NCI-H2171 (cell line): Measurements from ENCODE around the gene CPA4.

Source experiments
- DNase-seq: peaks from one replicate; lab custom pipeline; 2025; lab: John Stamatoyannopoulos, UW

CPA4 gene

DNA sequence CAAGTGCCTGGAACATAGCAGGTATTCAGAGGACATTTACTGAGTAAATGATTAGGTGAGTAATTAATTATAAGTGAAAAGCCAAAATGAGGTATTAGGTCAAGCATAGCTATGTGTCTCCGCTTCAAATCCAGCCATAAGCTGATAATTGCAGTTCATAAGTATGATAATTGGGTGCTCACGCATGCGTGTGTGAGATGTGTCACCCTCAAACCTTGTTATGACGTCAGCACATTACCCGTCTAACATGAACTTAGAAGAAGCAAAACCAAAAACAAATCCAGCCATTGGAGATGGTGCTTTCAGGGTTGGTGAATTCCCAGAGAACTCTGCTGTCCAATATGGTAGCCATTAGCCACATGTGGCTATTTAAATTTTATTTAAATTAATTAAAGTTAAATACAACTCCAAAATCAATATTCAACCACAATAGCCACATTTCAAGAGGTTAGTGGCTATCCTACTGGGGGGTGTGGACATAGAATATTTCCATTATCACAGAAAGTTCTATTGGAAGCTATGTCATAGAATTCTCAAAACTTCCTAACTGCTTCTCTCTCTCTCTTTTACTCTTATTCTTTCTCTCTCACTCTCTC, 51.4 kb downstream of the CPA4 start, which contains the start of gene CPA5:
Gene CPA5, plus strand, starts transcription at position 546 of the 596 bp plus-strand sequence. CDS start 1,670 bp downstream, outside the sequence.
- DNase-seq = no peak

DNA sequence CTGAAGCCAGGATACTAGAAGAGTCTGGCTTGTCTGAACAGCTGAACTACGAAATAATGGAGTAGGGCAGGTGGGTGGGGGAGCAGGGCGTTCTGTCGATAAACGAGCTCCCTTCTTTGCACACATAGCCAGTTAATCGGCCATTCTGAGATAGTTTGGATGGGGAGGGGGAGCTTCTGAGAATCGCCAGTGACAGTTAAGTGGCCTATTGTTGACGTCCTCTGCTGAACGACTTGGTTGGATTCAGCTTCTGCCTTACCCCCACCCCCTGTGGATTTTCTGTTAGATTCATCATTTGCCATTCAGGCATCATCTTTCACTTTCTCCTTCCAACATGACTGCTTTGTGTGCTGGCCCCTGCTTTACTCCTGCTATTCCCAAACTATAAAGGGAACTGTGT, 52.2 kb downstream of the CPA4 start:
- DNase-seq = no peak

DNA sequence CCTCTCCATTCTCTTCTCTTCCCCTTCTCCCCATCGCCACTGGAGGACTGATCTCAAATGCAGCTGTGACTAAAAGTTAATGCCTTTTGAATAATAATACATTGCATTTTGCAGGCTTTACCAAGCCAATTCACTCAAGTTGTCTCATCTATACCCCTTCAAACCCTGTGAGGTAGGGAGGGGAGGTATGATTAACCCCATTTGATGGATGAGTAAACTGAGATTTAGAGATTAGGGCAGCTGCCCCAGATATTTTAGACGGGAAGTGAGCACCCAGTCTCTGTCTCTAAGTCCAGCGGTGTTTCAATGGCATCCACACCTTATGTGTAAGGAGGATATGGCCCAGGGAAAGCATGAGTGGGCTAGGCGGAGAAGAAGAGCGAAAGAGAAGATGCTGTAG, 52.8 kb downstream of the CPA4 start:
- no peak for DNase-seq

DNA sequence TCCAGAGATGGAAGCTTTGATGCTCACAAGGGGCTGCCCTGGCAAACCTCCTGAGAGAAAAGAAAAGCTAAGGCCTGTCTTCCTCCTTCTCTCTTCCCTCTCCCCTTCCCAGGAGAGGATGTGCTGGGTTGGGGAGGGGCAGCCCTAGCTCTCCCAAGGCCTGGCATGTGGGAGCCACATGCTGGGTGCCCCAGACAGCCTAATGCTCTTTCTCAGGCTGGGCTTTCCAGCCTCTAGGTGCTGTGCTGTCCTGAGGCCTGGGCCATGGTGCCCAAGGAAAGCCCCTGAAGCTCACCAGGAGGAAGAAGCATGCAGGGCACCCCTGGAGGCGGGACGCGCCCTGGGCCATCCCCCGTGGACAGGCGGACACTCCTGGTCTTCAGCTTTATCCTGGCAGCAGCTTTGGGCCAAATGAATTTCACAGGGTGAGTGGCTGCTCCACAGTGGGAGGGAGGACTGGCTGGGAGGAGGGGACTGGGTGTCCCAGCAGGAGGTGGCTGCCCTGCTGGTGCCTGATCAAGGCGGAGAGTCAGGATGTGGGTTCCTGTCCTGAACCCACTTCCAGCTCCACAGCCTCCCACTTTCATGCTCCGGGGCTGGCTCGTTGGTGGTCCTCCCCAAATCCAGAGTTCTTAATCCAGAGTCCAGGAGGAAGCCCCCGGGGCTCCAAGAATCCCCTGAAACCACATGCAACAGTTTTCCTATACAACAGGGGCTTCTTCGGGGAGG, 53.4 kb downstream of the CPA4 start:
- DNase-seq = no peak

DNA sequence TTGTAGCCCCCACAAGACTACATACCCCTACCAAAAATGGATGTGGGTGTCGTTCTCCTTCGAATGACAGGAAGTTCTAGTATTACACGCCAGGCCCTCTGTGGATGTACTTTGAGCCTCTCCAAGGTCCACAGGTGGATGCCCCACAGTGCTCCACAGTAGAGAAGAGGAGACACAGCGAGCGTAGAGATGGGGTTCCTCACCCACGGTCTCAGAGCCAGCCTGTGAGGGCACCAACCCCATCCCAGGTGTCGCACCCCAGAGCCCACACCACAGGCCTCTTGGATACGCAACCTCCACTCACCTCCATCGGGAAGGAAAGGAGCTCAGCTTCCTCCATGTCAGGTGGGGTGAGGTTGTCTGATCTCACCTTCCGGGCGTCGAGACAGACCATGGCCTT, 54.0 kb downstream of the CPA4 start:
- DNase-seq = no peak

DNA sequence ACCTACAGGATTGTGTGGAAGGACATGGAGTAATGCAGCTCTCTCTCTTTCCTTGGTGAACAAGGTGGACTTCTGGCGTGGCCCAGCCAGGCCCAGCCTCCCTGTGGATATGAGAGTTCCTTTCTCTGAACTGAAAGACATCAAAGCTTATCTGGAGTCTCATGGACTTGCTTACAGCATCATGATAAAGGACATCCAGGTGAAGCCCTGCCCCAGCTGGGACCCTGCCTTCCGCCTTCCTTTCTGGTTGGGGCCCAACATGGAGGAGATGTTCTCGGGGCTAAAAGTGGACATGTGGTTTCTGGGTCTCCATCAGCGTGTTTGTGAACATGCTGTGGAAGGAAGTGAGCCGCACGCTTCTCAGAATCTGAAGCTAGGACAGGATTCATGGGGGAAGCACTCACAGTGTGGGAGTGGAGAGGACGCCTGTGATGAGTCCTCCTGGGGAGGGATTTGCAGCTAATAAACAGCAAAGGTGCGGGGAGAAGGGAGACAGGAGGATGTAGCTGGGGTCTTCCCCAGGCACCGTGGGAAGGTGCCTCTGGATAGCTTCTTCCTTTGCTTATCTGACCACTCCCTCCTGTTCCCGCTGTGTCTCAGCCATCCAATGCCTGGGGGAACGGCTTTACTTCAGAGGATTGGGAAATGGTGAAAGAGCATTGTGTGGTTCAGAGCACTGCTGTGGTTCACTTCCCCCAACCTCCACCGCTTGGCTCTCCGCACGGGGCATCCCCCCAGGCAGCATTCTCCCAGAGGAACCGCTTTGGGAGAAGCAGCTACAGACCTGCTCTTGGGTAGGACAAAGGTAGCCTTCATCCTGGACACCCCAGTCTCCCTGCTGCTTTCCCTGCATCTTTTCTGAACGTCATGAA, 57.2 kb downstream of the CPA4 start:
- DNase-seq = no peak

DNA sequence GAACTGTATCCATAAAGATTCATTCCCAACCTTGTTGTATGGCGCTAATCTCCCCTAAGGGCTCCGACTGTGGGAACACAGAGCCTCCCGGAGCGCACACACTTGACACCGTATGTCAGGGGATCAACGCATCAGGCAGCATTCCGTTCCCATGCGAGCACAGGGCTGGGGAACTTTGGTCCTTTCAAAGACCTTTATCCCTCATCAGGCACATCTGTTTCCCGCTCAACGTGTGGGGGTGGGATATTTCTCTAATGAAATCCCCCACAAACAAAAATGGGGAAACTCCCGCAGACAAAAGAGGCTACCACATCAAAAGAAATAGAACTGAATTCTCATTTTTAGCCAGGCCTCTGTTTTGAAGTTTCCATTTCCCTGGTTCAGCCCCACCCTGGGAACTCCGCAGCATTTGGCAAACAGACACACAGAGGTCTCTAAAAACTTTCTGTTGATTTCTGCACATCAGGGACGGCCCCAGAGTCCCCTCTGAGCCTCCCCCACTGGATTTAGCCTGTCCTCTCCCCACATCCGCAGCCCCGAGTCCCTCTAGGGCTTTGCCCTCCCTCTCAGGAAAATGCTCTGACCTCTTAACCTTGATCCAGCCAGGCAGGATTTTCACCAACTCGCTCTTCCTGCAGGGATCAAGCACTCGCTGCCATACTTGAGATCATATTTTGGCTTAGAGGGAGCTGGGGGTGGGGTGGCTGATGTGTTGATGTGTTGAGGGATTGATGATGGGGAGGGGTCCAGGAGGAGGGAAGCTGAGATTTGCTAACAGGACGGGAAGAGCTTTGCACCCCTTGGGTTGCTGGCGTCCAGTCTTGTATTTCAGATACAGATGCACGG, 58.2 kb downstream of the CPA4 start:
- DNase-seq = no peak

DNA sequence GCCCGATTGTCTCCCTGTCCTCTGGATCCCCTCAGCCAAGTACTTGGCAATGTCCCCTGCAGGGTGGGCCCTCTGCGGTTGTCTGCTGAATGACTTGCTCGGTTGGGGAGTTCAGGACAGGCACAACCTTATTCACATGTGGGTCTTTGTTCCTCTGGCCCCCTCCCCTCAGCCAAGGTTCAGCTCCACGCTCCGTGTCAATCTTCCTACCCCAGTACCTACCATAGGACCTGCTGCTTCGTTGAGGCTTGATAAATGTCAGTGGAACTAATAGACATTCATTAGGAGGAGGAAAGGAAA, 58.8 kb downstream of the CPA4 start:
- DNase-seq = no peak

DNA sequence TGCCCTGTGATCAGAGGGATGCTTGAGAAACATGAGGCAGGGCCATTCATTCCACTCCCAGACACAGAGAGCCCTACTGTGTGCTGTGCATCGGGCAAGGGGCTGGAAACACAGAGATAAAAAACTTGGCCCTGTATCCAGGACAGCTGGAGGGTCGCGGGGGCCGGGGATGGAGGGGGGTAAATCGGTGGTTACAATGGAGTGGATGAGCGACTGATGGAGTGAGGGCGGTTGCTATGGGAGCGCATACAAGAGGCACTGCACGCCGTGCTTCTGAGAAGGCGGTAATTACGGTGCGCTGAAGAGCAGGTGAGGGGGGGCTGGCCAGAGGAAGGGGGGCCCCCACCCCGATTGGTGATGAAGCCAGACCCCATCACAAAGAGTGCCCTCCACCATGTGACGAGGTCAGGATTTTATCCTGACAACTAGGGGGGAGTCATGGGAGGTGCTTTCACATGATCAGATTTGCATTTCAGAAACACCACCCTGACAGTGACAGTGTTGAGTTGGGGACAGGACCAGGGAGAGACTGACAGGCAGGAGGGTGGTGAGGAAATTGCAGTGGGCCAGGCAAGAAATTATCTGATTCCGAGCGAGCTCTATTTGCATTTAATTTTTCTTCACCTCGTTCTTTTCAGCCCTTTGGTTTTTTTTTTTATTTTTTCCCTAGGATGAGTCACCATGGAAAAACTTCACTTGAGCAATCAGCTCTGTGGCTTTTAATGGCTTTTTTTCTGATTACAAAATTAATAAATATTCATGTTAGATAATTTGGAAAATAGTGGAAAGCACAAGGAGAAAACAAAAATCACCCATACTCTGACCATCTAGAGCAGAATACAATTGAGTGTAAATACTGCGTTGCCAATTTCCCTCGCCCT, 59.5 kb downstream of the CPA4 start:
- DNase-seq = peak; percentile 38

DNA sequence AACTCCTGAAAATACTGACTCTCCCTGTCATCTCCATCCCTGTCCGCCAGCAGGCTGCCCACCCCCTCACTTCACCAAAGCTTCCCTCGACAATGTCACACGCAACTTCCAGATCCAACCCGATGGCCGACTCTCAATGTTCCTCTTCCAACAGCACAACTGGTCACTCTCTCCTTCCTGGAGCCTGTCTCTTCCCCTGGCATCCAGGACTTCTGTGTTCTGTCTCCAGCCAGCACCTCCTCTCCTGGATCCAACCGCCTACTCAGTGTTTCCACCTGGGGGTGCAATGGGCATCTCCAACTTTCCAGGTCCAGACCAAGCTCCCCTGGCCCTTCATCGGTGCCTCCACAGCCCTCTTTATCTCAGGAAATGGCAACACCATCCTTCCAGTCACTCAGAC, 60.2 kb downstream of the CPA4 start:
- no peak for DNase-seq

DNA sequence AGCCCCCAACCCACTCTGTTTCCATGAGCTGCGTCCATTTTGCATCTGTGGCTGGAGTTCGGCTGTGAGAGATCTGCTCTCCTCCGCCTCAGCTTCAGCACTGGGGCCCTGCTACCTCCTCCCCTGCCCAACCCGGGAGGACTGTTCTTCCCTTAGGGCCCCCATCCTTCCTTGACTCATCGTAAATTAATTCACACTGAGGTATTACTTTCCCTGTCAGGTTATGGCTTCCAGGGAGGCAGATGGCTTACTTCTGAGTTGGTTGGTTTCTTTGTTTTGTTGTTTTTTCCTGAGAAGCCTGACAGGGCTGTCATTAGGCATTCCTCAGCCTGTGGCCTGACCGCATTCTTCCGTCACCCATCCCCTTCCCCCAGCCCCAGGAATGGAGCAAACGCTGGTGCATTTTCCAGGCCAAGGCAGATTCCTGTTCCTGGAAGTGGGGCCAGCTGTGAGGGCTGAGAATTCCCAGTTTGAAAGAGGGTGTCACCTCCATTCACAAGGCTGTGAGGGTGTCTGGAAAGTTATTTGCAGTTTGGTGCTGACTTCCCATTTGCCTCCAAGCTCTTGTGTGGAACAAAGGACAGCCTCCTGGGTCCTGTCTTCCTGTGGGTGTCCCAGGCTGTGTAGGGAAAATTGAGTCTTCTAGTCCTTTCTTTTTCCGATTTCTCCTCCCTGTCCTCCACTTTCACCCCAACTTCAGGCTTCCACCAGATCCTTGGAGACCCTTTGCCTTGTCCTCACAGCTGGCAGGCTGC, 63.3 kb downstream of the CPA4 start:
- DNase-seq = peak; percentile 68

DNA sequence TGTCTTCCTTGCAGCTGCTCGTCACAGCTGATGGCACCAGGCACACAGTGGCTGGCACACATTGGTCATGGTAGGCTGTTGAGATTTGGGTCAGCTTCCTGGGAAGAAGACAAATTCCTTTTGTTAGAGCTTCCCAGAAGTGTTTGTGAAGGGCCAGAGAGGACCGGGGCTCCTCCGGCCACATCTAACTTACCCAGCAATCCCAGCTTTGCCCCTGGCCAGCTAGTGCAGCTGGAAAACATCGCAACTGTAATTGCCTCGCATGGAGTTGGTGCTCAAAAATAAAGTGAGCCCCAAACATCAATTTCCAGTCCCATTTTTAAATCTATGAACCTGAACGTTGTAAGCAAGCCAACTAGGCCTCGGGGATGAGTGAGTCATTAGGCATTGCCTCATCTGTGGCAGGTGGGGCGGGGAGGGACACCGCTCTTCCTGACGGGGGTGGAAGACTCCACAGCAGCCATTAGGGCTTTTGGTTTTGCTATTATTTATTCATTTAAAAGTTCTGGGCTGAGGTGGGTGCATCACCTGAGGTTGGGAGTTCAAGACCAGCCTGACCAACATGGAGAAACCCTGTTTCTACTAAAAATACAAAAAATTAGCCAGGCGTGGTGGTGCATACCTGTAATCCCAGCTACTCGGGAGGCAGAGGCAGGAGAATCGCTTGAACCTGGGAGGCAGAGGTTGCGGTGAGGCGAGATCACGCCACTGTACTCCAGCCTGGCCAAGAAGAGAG, 64.1 kb downstream of the CPA4 start:
- DNase-seq = no peak

DNA sequence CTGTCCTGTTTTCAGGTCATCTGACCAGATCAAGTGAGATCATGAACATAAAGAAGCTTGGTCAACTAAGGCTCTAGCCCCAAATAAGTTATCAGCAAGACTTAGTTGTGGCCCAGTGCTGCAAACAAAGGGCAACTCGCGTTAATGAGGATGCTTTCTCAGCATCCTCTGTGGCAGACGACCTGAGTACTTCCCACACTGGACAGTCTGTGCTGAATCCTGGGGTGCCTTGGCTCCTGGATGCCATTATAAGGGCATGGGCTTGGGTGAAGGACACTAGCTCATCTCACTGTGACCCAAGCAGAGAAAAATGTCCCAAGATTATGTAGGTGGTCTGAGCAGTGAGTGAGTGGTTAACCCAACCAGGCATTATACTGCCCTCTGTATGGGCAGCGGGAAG, 65.5 kb downstream of the CPA4 start:
- no peak for DNase-seq

DNA sequence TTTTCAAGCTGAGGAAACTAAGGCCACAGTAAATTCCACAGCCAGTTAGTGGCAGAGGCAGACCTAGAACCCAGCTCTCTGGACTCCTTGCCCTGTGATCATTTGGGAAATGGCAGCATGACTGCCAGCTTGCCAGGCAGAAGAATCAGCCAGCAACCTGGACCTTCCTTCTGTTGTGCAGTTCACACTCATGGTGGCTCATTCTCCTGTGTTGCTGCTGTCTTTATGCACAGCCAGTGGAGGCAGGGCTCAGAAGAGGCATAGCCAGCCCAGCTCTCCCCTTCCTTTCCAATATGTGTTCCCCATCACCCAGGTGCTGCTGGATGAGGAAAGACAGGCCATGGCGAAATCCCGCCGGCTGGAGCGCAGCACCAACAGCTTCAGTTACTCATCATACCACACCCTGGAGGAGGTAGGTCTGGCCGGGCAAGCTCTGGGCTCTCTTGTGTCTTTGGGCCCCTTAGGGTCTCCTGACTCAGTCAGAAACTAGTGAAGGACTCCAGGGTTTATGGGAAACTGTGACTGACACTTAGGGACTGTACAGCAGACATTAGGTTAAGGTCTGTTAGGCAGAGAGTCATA, 66.4 kb downstream of the CPA4 start:
- DNase-seq = no peak

DNA sequence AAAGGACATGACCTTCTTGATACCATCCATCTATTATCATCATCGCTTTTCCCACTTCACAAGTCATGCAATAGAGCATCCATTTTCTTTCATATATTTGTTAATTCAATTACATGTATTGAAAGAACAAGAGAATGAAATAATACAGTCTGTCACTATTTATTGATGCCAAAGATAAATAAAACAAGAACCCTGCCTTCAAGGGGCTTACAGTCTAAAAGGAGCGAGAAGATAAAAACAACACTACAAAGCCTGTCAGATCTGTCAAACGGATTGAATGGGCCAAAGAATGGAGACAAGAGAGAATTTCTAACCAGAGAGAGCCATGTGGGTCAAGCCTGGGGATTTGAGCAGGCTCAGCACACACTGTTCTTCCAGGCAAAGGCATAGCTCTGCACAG, 67.6 kb downstream of the CPA4 start:
- DNase-seq = no peak

DNA sequence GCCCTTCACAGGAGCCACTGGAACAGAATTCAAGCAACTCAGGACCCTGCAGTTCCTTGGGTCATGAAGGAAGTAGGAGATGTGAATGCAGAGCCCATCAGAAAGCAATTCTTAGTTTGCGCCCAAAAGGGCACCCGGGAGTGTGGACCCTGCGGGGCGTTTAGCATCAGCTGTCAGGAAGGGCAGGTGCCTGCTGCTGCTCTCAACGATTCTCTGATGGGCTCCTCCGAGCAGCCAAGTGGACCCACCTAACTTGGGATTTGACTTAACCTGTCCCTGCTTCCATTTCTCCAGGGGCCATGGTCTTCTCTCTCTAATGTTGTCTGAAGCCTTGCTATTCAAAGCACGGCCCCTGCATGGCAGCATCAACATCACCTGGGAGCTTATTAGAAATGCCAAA, 68.7 kb downstream of the CPA4 start:
- DNase-seq = no peak

DNA sequence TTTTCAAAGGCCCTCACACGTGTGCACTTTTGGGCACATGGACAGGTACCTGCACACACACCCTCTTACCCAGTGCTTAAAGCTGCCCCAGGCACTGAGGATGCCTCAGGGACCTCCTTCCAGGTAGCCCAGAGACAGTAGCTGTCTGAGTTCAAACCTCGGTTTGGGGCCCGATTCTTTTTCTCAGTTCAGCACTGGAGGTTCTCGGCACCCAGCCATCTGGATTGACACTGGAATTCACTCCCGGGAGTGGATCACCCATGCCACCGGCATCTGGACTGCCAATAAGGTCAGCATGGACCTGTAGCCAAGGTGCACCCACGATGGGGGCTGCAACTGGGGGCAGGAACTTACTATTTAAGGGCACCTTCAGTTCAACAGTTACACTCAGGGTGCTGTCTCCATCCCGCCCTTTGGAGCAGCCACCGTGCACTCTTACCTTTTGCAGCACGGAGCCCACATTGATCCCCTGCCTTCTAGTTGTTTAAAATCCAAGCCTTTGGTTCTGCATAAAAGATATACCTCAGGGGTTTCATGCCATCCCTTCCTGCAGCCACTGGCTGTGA, 69.4 kb downstream of the CPA4 start:
- no peak for DNase-seq

DNA sequence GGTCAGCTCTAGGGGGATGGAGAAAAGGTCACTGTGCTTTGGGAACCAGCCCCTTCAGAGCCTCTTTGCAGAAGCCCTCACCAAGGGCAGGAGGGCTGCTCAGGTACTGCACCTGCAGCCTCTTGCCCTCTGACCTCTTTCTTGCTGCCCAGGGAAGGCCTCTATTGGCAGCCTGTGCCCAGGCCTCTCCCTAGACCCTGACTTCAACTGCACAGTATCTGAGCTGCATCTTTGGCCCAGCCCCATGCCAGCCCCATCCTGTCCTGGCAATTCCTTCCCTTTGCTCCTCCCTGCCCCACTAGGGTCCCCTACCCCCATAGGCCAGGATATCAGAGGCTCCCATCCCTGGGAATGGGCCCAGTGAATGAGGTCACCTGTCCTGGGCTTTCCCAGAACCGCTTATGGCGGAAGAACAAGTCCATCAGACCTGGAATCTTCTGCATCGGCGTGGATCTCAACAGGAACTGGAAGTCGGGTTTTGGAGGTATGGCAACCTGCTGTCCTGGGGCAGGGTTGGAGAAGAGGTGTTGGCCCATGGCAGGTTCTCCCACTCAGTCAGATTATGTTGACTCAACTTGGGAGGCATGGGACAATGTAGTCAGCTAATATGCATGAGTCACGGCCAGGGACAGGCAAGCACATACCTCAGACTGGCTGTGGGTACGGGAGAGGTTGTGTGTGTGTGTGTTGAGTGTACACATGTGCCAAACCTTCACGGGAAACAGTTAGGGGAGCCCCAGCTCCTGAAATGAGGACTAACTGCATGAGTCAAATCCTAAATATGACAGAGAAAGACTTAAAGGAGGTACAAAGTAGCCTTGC, 70.3 kb downstream of the CPA4 start:
- DNase-seq = no peak
